ENCODE measurements around the gene NKTR.

- TF ChIP-seq ZNF275 (CRISPR knock-in tag; IDR thresholded peaks at IDR 0.05; ENCODE audit: borderline replicate concordance) (no peak), JUNB (CRISPR knock-in tag; IDR thresholded peaks at IDR 0.05; ENCODE audit: borderline replicate concordance) (no peak), ZBTB1 (CRISPR knock-in tag; IDR thresholded peaks at IDR 0.05; ENCODE audit: borderline replicate concordance) (no peak), CTCF (CRISPR knock-in tag; IDR thresholded peaks at IDR 0.05) (no peak), XRCC5 (optimal IDR thresholded peaks at IDR 0.05; ENCODE audit: low read length) (no peak), KAT7 (CRISPR knock-in tag; IDR thresholded peaks at IDR 0.05; ENCODE audit: borderline replicate concordance) (no peak)
Observed at GRCh38 chr3:42631620-42632019, 31.1 kb downstream of the NKTR start.
